Measurements from ENCODE around the gene DZIP1L.
"Not testable (repeated sequence)": the region's sequence is repeated elsewhere in the genome, so short reads cannot be mapped to it uniquely, and the experiment has no call there.

Gene DZIP1L

GRCh38 chr3:138114431-138114918 lies 933 bp downstream of the DZIP1L start:
- DNase-seq: no peak

DNA sequence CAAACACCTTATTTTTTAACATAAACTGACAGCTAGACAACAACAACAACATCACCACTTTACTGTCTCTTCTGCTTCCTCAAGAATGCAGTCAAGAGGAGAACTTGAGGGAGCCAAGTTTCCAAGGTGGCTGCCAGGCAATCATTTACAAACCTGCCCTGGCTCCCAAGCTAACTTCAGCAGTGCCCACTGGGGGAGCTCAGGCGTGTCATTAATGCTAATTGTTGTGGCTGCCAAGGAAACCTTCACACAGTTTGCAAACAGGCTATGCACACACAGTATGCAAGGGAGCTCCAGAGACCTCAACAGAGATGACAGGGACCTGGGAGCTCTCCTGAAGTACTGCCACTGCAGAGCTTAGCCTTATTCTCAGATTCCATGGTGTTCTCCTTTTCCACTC lies 2.1 kb downstream of the DZIP1L start:
- no peak for DNase-seq

DNA sequence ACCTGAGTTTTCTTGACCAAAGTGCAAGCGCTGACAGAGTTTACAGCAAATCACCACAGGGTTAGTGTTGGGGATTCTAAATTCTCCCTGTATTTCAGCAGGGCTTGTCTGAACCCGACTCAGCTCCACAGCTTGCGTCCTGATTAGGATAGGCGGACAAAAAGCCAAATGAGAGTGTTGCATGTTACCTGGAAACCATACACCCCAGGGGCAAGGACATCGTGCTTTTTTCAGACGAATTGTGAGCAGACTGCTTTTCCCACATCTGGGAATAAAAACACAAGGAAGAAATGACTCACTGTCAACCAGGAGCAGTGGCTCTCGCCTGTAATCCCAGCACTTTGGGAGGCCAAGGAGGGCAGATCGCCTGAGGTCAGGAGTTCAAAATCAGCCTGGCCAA lies 3.0 kb downstream of the DZIP1L start:
- DNase-seq: no peak

DNA sequence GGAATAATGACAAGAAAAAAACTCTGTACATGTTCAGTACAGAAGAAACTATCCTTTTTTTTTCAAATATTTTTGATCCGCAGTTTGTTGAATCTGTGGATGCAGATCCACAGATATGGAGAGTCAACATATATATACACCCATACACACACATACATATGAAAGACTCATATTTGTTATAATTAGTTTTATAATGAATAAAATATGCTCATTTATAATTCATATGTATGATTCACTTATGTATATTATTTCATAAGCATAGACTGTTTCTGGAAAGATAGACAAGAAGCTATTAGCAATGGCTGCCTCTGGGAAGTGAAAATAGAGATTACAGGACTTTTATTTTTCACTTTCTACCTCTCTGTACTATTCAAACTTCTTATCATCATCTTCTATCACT lies 9.8 kb downstream of the DZIP1L start:
- DNase-seq: no peak

DNA sequence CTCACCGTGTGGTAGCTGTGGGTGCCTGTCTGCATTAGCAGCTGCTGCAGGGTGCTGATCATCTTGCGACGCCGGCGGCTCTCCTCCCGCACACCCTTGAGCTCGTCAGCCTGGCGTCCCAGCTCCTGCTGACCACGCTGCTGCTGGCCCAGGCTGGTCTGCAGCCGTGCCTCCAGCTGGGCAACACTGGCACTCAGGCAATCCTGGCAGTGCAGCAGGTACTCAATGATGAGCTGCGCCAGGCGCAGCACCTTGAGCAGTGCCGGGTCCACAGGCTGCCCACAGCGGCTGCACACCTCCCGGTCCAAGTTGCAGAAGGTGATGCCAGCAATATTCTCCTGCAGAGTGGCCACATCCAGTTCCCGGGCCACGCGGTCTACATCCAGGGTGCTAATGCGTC lies 11.9 kb downstream of the DZIP1L start:
- no peak for DNase-seq

- not testable (repeated sequence) for DNase-seq
Measured at GRCh38 chr3:138101351-138101940, 14.0 kb downstream of the DZIP1L start.

DNA sequence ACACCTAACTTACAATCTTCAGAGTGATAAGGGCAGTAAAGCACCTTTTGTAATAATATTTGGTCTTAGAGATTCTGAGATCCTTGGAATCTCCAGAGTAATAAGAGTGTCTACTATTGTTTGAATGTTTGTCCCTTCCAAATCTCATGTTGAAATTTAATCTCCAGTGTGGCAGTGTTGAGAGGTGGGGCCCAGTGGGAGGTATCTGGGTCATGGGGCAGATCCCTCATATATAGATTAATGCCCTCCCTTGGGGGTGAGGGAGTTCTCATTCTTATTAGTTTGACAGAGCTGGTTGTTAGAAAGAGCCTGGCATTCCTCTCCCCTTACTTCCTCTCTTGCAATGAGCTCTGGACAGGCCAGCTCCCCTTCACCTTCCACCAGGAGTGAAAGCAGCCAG lies 16.0 kb downstream of the DZIP1L start:
- no peak for DNase-seq

DNA sequence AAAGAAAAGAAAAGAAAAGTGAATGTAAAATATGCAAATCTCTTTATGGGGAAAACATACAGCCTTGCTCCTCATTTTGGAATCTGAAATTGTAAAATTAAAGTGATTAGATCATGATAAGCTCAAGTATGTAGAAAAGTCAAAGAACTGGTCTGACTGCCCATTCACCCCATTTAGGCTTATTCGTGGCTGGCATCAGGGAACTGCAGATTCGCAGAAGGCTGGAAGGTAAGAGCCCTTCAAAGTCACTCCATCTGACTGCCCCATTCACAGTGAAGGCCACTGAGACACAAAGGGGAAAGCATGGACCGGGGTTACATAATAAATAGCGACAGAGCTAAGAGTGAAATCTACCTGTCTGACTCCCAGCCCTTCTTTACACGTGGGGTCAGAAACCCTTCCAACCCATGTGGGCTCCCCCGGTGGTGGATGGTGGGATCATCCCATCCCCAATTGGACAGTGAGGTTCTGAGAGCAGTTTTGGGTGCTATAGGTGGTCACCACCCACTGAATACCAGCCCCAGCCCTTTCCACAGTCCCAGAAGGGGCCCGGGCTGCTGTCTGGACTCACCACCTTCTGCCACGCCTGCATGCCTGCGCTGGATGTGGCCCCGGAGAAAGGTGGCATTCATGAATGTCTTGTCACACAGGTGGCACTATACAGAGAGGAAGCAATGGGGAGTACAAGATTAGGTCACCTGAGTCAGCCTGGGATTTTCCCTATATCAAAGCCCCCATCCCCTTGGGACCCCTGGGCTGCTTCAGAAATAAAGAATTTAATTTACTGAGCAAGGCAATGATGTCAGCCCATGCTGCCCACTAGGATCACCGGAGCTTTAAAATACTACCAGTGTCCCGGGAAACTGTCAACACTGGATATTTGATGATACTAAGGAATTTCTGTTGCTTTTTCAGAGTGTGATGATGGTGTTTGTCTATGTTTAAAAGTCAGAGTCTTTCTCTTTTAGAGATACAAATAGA lies 17.9 kb downstream of the DZIP1L start:
- DNase-seq: peak; percentile 54

GRCh38 chr3:138093721-138094120 lies 21.7 kb downstream of the DZIP1L start:
- DNase-seq: no peak

- no peak for DNase-seq
Measured at GRCh38 chr3:138092023-138092422, 23.4 kb downstream of the DZIP1L start.

- no peak for DNase-seq
Measured at GRCh38 chr3:138089091-138089490, 26.3 kb downstream of the DZIP1L start.

DNA sequence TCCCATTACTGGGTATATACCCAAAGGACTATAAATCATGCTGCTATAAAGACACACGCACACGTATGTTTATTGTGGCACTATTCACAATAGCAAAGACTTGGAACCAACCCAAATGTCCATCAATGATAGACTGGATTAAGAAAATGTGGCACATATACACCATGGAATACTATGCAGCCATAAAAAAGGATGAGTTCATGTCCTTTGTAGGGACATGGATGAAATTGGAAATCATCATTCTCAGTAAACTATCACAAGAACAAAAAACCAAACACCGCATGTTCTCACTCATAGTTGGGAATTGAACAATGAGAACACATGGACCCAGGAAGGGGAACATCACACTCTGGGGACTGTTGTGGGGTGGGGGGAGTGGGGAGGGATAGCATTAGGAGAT lies 29.7 kb downstream of the DZIP1L start:
- not testable (repeated sequence) for DNase-seq

- no peak for DNase-seq
Measured at GRCh38 chr3:138084196-138084595, 31.2 kb downstream of the DZIP1L start.

GRCh38 chr3:138082992-138083386 lies 32.4 kb downstream of the DZIP1L start:
- DNase-seq: no peak

- DNase-seq: peak; percentile 35
Measured at GRCh38 chr3:138082085-138082991, 33.1 kb downstream of the DZIP1L start.

GRCh38 chr3:138081371-138082084 lies 33.9 kb downstream of the DZIP1L start:
- no peak for DNase-seq

DNA sequence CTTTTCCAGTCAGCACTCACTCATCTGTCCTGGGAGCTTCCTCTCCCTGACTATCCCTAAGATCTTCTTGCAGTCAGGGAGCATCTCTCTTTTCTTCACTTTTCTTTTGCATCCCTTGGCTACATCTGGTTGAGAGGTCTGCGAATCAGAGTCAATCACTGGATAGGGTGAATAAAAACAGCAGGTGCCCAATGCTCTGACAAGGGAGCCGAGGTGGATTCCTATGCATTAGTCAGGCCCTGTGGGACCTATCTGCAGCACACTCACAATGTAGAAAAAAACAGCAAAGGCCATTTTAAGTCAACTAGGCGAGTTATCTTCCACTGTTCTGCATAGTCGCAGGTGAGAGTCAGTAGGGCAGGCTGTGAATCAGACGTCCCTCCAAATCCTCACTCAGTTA lies 35.5 kb downstream of the DZIP1L start:
- DNase-seq: no peak

- DNase-seq: no peak
Measured at GRCh38 chr3:138078901-138079344, 36.5 kb downstream of the DZIP1L start.

- no peak for DNase-seq
Measured at GRCh38 chr3:138078096-138078495, 37.3 kb downstream of the DZIP1L start.

GRCh38 chr3:138072796-138073195 lies 42.6 kb downstream of the DZIP1L start:
- no peak for DNase-seq

DNA sequence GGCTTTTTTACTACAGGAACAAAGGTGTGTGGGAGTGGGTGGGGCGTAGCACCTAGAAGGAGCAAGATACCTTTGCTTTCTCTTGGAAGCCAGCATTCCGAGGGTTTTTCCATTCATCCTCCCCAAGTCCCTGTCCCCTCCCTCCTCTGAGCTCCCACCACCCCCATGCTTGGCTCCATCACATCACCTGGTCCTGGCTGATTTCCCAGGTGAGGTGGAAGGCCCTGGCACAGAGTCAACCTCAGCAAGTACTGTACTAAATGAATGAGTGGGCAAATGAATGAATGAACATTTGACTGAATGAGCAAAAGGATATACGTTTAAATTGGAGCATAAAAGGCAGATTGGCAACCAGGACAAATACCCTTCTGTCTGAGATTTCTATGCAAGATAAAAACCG lies 45.4 kb downstream of the DZIP1L start:
- no peak for DNase-seq

GRCh38 chr3:138068579-138069174 lies 46.7 kb downstream of the DZIP1L start:
- peak; percentile 90 for DNase-seq

Data from stimulated activated CD8-positive, alpha-beta memory T cell treated with anti-CD3 and anti-CD28 coated beads, Interleukin-4, amount 100 ng/mL, for 48 hours (primary cell).